SH-SY5Y (cell line): ENCODE measurements around the gene SIX1.

Experiments used
- GATA2 ChIP-seq: IDR thresholded peaks from 2 replicates; pipeline ENCODE4 v1.6.1; 2011; ENCODE audit warnings: mild to moderate bottlenecking, low read depth, low read length
- GATA3 ChIP-seq: IDR thresholded peaks from 2 replicates; pipeline ENCODE4 v1.6.1; 2011; ENCODE audit warnings: low read depth, mild to moderate bottlenecking, low read length, moderate library complexity

DNA sequence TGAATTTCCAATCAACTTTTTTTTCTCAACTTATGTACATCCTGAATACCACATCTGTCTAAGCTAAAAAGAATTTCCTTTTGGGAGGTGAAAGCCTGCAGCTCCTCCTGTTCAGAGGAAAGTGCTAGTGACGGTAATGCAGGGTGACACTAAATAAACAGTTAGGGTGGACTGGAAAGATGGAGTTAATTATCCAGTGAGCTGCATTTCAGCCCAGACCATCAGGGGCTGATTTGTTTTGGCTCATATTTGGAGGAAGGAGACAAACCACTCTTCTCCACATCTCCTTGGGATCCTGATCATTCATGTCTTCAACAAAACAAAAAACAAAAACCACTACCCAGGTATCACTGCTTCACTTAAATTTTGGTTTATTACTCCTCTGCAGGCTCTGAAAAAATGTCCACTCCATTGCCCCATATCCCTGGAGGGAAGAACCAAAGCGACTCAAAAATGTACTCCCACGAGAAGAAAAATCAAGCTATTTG is 5.1 kb upstream of the SIX1 start:
- TF ChIP-seq GATA2 (no peak), GATA3 (no peak)
